Thymus (tissue), 11 donors: ENCODE data around the gene MAGOH. TPM values are rescaled to one million over a fixed set of nuclear protein-coding genes. Genes with fewer than 3 reads are reported as not detected.
A peak's percentile ranks its signal among the peaks of the same experiment; 100 is the strongest.

Source experiments
- DNase-seq, 9 donors: peaks; one replicate each; pipeline ENCODE4 v3.0.0-alpha.2; 2013; ENCODE audit warnings: low spot score in 9 of 9, low read depth in 6 of 9, missing footprints in 1 of 9
- H3K27ac ChIP-seq, 2 donors: one replicate each; pipeline ENCODE4 v1.5.1; 2013; ENCODE audit warnings: control low read depth in 1 of 2, low read depth in 1 of 2, low read length in 1 of 2, mild to moderate bottlenecking in 1 of 2, moderate library complexity in 1 of 2
- H3K27me3 ChIP-seq, 2 donors: one replicate each; pipeline ENCODE4 v1.5.1; 2013; ENCODE audit warnings: low read length in 1 of 2; ENCODE audit not compliant: control insufficient read depth in 2 of 2, insufficient read depth in 1 of 2
- H3K36me3 ChIP-seq, 2 donors: one replicate each; pipeline ENCODE4 v1.5.1; 2013; ENCODE audit warnings: low read length in 1 of 2, mild to moderate bottlenecking in 1 of 2, moderate library complexity in 1 of 2; ENCODE audit not compliant: control insufficient read depth in 2 of 2, insufficient read depth in 2 of 2
- H3K4me1 ChIP-seq, 2 donors: one replicate each; pipeline ENCODE4 v1.5.1; 2013; ENCODE audit warnings: low read length in 2 of 2; ENCODE audit not compliant: control insufficient read depth in 2 of 2, insufficient read depth in 2 of 2
- H3K4me3 ChIP-seq, 2 donors: one replicate each; pipeline ENCODE4 v1.5.1; 2013; ENCODE audit warnings: low read length in 2 of 2, control low read depth in 1 of 2, mild to moderate bottlenecking in 1 of 2
- H3K9me3 ChIP-seq, 2 donors: one replicate each; pipeline ENCODE4 v1.5.1; 2013; ENCODE audit warnings: low read length in 1 of 2, mild to moderate bottlenecking in 1 of 2; ENCODE audit not compliant: control insufficient read depth in 2 of 2, insufficient read depth in 1 of 2
- WGBS: extraction: QIAGEN DNeasy Blood & Tissue Kit; methylation state at CpG from one replicate; pipeline ENCODE4 v1.1.7; 2013; 5-methylcytosine and 5-hydroxymethylcytosine counted together
- polyA plus RNA-seq: library from polyadenylated mRNA; stranded (reverse); fragments of 200-250 nt; gene quantifications from one replicate; pipeline ENCODE4 v1.2.3, GENCODE V29; 2013
- total RNA-seq: library from RNA; stranded (reverse); fragments of 120-200 nt; gene quantifications from one replicate; pipeline ENCODE4 v1.2.4, GENCODE V29; 2013
- donor health status: healthy.

The MAGOH gene
- total and polyA plus RNA-seq, 2 donors = 84.3 to 134 TPM

- Histone ChIP-seq H3K27ac (no peak overlapping the region), H3K4me1 (no peaks in the 10 kb centered on the region), H3K27me3 (no peaks in the 10 kb centered on the region), H3K36me3 (peaks cover 7 to 34% of the 10 kb centered on the region in 2 donors), H3K9me3 (no peaks in the 10 kb centered on the region), H3K4me3 (no peak overlapping the region)
- 96% methylated on average over 4 of the region's 4 CpGs for WGBS
- no peak for DNase-seq
These were observed 15.8 kb upstream of the MAGOH start for GRCh38 chr1:53254011-53254640.

GRCh38 chr1:53250325-53250724, 12.0 kb upstream of the MAGOH start:
- DNase-seq = no peak
- 99% methylated on average over 4 of the region's 4 CpGs for WGBS
- no peaks in the 10 kb centered on the region for H3K4me1 ChIP-seq
- no peaks in the 10 kb centered on the region for H3K27me3 ChIP-seq
- no peak overlapping the region for H3K27ac ChIP-seq
- peaks cover 4 to 39% of the 10 kb centered on the region in 2 donors for H3K36me3 ChIP-seq
- H3K9me3 ChIP-seq = no peaks in the 10 kb centered on the region
- H3K4me3 ChIP-seq = no peak overlapping the region

DNA sequence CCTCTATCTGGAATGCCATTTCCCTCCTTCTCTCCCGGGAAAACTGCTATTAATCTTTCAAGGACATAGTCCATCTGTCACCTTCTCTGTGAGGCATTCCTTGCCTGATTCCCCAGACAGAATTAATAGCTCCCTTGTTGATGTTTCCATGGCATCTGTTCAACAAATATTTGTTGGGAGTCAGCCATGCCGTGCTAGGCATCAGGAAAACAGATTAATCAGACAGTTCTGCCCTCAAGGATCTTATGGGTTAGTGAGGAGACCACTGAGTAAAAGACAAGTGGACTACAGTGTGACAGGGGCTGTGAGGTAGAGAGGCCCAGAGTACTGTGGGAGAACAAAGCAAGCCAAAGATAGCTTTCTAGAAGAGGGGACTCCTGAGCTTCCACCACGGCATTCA, 11.4 kb upstream of the MAGOH start:
- no peaks in the 10 kb centered on the region for H3K4me1 ChIP-seq
- H3K27ac ChIP-seq = no peak overlapping the region
- no peaks in the 10 kb centered on the region for H3K9me3 ChIP-seq
- peaks cover 7 to 36% of the 10 kb centered on the region in 2 donors for H3K36me3 ChIP-seq
- WGBS = 96% methylated on average over 3 of the region's 3 CpGs
- DNase-seq = no peak
- H3K4me3 ChIP-seq = no peak overlapping the region
- H3K27me3 ChIP-seq = no peaks in the 10 kb centered on the region

GRCh38 chr1:53246261-53247134, 8.2 kb upstream of the MAGOH start:
- no peak overlapping the region for H3K27ac ChIP-seq
- peaks cover 7 to 35% of the 10 kb centered on the region in 2 donors for H3K36me3 ChIP-seq
- no peaks in the 10 kb centered on the region for H3K4me1 ChIP-seq
- no peak overlapping the region for H3K4me3 ChIP-seq
- H3K9me3 ChIP-seq = no peaks in the 10 kb centered on the region
- 98% methylated on average over 4 of the region's 4 CpGs for WGBS
- no peak for DNase-seq
- no peaks in the 10 kb centered on the region for H3K27me3 ChIP-seq

DNA sequence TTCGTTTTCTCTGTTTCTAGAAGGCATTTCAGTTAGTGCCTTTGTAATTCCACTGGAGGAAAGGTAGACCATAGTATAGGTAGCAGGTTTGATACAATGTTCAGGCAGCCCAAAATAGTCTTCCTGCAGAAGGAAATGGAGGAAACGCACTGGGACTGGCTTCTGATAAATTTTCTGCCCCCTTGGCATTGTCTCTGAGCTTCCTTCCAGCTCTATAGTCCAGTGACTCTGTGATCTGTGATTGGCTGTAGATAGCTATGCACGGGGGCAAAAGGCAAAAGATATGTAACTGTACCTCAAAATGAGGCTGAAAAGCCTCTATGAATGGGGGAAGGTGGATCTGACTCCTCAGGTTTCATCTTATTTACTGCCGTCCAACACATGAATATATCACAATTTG, 5.8 kb upstream of the MAGOH start:
- Histone ChIP-seq H3K27me3 (peaks cover 0 to 3% of the 10 kb centered on the region in 2 donors), H3K4me1 (peaks cover under 1 to 2% of the 10 kb centered on the region in 2 donors), H3K4me3 (no peak overlapping the region), H3K9me3 (no peaks in the 10 kb centered on the region), H3K36me3 (peaks cover 2 to 18% of the 10 kb centered on the region in 2 donors), H3K27ac (no peak overlapping the region)
- 75% methylated on average over 4 of the region's 4 CpGs for WGBS
- DNase-seq = no peak

- no peak overlapping the region for H3K4me3 ChIP-seq
- no peak for DNase-seq
- H3K27ac ChIP-seq = no peak overlapping the region
- peaks cover 0 to 7% of the 10 kb centered on the region in 2 donors for H3K9me3 ChIP-seq
- 95% methylated on average over 4 of the region's 4 CpGs for WGBS
- H3K27me3 ChIP-seq = peaks cover 0 to 3% of the 10 kb centered on the region in 2 donors
- H3K36me3 ChIP-seq = peaks cover 2 to 7% of the 10 kb centered on the region in 2 donors
- peaks cover 10 to 11% of the 10 kb centered on the region in 2 donors for H3K4me1 ChIP-seq
These were observed 4.1 kb upstream of the MAGOH start for GRCh38 chr1:53242381-53242780.

GRCh38 chr1:53241828-53242227, 3.5 kb upstream of the MAGOH start:
- peaks cover 0 to 3% of the 10 kb centered on the region in 2 donors for H3K27me3 ChIP-seq
- H3K36me3 ChIP-seq = peaks cover 2 to 4% of the 10 kb centered on the region in 2 donors
- H3K4me3 ChIP-seq = no peak overlapping the region
- no peak overlapping the region for H3K27ac ChIP-seq
- H3K4me1 ChIP-seq = peaks cover 13 to 16% of the 10 kb centered on the region in 2 donors
- H3K9me3 ChIP-seq = peaks cover 0 to 7% of the 10 kb centered on the region in 2 donors
- DNase-seq = no peak
- WGBS = 97% methylated on average over 2 of the region's 2 CpGs

DNA sequence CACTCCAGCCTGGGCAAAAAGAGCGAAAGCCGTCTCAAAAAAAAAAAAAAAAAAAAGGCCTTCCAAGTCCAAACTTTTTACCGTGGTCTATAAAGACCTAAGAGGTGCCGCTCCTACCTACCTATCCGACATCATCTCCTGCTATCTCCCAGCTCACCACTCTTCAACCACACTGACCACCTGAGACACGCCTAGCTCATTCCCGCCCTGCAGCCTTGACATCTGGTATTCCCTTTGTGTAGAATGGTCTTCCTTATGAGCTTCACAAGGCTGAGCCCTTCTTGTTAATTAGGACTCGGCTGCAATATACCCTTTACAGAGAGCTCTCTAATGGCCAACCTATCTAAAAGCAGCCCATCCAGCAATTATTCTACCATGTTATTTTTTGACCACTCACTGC, 680 bp downstream of the MAGOH start:
- Histone ChIP-seq H3K36me3 (peaks cover 26 to 31% of the 10 kb centered on the region in 2 donors), H3K27ac (no peak overlapping the region), H3K4me3 (peak overlapping the region; percentile 79 to 96), H3K9me3 (peaks cover 0 to 7% of the 10 kb centered on the region in 2 donors), H3K4me1 (peaks cover 13 to 19% of the 10 kb centered on the region in 2 donors), H3K27me3 (peaks cover 0 to 3% of the 10 kb centered on the region in 2 donors)
- no peak for DNase-seq
- WGBS = 40% methylated on average over 8 of the region's 8 CpGs

DNA sequence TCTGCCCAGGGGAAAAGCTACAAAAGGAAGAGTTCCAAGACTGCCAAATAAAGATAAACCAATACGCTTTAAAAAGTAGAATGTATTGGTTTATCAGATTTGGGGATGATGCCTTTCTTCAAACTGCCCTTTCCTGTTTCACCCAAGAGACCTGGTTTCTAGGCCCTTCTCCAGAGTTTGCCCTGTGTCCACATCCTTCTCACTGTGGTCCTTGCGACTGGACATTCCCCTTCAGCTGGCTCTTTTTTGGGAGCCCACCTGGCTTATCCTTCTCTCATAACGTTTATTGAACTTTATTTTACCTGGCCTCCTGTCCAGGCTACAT, 17.4 kb downstream of the MAGOH start:
- Histone ChIP-seq H3K4me3 (peak overlapping the region; percentile 53 to 95), H3K36me3 (peaks cover 11 to 16% of the 10 kb centered on the region in 2 donors), H3K9me3 (no peaks in the 10 kb centered on the region), H3K4me1 (peaks cover 11% of the 10 kb centered on the region in 2 donors), H3K27me3 (no peaks in the 10 kb centered on the region), H3K27ac (peak overlapping the region; percentile 96 to 99)
- 76% methylated on average over 3 of the region's 3 CpGs for WGBS
- DNase-seq = no peak
